Prostate gland (tissue), 2 donors: ENCODE data around the gene HOXB7. TPM values are rescaled to one million over a fixed set of nuclear protein-coding genes. Genes with fewer than 3 reads are reported as not detected.
A peak's percentile ranks its signal among the peaks of the same experiment; 100 is the strongest.

ENCODE experiments used
- DNase-seq: peaks from one replicate; pipeline ENCODE4 v3.0.0-alpha.2; 2019; ENCODE audit warnings: low spot score
- H3K27ac ChIP-seq, 2 donors: fragments of 200-600 bp; sonication (generic); 2 replicates each; pipeline ENCODE4 v1.5.1; 2017 to 2019
- H3K27me3 ChIP-seq: fragments of 200-600 bp; sonication (generic); replicated peaks from 2 replicates; pipeline ENCODE4 v1.5.1; 2019; ENCODE audit not compliant: insufficient read depth
- H3K36me3 ChIP-seq, 2 donors: fragments of 200-600 bp; sonication (generic); 1 replicate in 1 of 2; 2 replicates in 1 of 2; pipeline versions ENCODE4 v1.5.1 to v1.8.1; 2017 to 2019
- H3K4me1 ChIP-seq: fragments of 200-600 bp; sonication (generic); replicated peaks from 2 replicates; pipeline ENCODE4 v1.5.1; 2019
- H3K4me3 ChIP-seq, 2 donors: fragments of 200-600 bp; sonication (generic); 2 replicates each; pipeline ENCODE4 v1.5.1; 2017 to 2019
- H3K9me3 ChIP-seq: fragments of 200-600 bp; sonication (generic); 2 replicates; pipeline ENCODE4 v1.5.1; 2017
- POLR2A ChIP-seq: fragments of 450-650 bp; IDR thresholded peaks from one replicate; pipeline ENCODE4 v1.6.1; 2016; ENCODE audit warnings: antibody characterized with exemption, mild to moderate bottlenecking
- POLR2AphosphoS5 ChIP-seq: sonication (generic); formaldehyde crosslinking; IDR thresholded peaks from one replicate; pipeline ENCODE4 v1.6.1; 2017; ENCODE audit warnings: antibody characterized with exemption
- WGBS: methylation state at CpG from one replicate; pipeline ENCODE4 v1.1.5; 2018; 5-methylcytosine and 5-hydroxymethylcytosine counted together
- intact Hi-C: fragments of 100-400 bp; cut with DNase I; formaldehyde crosslinking; loops from one replicate; pipeline ENCODE4 v1.14.2; 2022
- total RNA-seq, 2 donors: library from RNA; depleted of rRNA; stranded (reverse); fragments of >200 nt; gene quantifications; one replicate each; pipeline ENCODE4 v1.1.0, GENCODE V29; 2016
- TF ChIP-seq, protein P1 (sequence below), 4 experiments: fragments of 200-600 bp in 2 of 4; fragments of 450-650 bp in 2 of 4; sonication (generic) in 2 of 4; IDR thresholded peaks; 1 replicate in 3 of 4; 2 replicates in 1 of 4; pipeline ENCODE4 v1.5.1; 2016 to 2019; ENCODE audit warnings: antibody characterized with exemption in 4 of 4, mild to moderate bottlenecking in 2 of 4, moderate library complexity in 2 of 4

The HOXB7 gene
- total RNA-seq, 2 donors from 2014 or later: 0.73 to 3.4 TPM

DNA sequence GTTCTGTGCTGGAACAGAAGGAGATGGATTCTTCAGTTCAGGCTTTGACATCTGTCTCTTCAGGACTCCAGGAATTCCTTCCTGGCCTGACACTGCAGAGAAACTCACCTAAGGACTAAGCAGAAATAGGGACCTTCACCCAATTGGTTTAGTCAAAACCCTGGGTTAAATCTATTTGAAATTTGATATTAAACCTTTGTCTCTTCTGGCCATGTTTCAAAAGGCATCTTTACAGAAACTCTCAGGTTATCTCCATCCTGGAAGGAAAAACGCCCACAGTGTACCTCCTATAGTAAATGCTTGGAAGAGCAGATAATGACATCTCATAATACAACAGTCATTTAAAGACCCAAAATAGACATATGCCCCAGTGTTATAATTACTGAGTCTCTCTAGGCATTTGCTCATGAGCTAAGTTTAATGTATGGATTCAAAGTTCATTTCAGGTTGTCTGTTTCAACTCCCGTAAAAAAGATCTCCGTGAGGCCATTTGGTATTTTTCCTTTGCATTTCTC lies 27.1 kb downstream of the HOXB7 start:
- peaks cover 43% of the 10 kb centered on the region for H3K27me3 ChIP-seq
- H3K4me3 ChIP-seq: no peak overlapping the region
- 75% methylated on average over 3 of the region's 3 CpGs for WGBS
- no peaks in the 10 kb centered on the region for H3K9me3 ChIP-seq
- H3K36me3 ChIP-seq: no peaks in the 10 kb centered on the region
- no peak for TF ChIP-seq POLR2A
- no peak for DNase-seq
- no peak overlapping the region for H3K27ac ChIP-seq
- intact Hi-C loops: no loop called here
- H3K4me1 ChIP-seq: peaks cover 4% of the 10 kb centered on the region

- 75% methylated on average over 7 of the region's 7 CpGs for WGBS
- H3K9me3 ChIP-seq: no peaks in the 10 kb centered on the region
- DNase-seq: no peak
- H3K4me1 ChIP-seq: peaks cover 4% of the 10 kb centered on the region
- intact Hi-C loops: no loop called here
- TF ChIP-seq, protein P1, sequence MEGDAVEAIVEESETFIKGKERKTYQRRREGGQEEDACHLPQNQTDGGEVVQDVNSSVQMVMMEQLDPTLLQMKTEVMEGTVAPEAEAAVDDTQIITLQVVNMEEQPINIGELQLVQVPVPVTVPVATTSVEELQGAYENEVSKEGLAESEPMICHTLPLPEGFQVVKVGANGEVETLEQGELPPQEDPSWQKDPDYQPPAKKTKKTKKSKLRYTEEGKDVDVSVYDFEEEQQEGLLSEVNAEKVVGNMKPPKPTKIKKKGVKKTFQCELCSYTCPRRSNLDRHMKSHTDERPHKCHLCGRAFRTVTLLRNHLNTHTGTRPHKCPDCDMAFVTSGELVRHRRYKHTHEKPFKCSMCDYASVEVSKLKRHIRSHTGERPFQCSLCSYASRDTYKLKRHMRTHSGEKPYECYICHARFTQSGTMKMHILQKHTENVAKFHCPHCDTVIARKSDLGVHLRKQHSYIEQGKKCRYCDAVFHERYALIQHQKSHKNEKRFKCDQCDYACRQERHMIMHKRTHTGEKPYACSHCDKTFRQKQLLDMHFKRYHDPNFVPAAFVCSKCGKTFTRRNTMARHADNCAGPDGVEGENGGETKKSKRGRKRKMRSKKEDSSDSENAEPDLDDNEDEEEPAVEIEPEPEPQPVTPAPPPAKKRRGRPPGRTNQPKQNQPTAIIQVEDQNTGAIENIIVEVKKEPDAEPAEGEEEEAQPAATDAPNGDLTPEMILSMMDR (IDR thresholded peaks at IDR 0.05): no peak
- TF ChIP-seq POLR2AphosphoS5: no peak
- no peak for TF ChIP-seq POLR2A
- no peak overlapping the region for H3K27ac ChIP-seq
- H3K27me3 ChIP-seq: peaks cover 46% of the 10 kb centered on the region
- H3K4me3 ChIP-seq: no peak overlapping the region
- no peaks in the 10 kb centered on the region for H3K36me3 ChIP-seq
These were observed 28.1 kb downstream of the HOXB7 start for GRCh38 chr17:48582750-48583069.

GRCh38 chr17:48579760-48580554 lies 30.9 kb downstream of the HOXB7 start:
- Histone ChIP-seq H3K36me3 (no peaks in the 10 kb centered on the region), H3K27ac (no peak overlapping the region), H3K9me3 (no peaks in the 10 kb centered on the region), H3K4me1 (no peaks in the 10 kb centered on the region), H3K27me3 (peaks cover 66% of the 10 kb centered on the region), H3K4me3 (no peak overlapping the region)
- DNase-seq: no peak
- no peak for TF ChIP-seq POLR2AphosphoS5
- TF ChIP-seq, protein P1 (IDR thresholded peaks at IDR 0.05): no peak
- no peak for TF ChIP-seq POLR2A
- intact Hi-C loops: no loop called here
- 26% methylated on average over 26 of the region's 26 CpGs for WGBS

- WGBS: 43% methylated on average over 7 of the region's 7 CpGs
- H3K9me3 ChIP-seq: no peaks in the 10 kb centered on the region
- TF ChIP-seq, protein P1 (IDR thresholded peaks at IDR 0.05): no peak
- TF ChIP-seq POLR2A (no peak), POLR2AphosphoS5 (no peak)
- H3K36me3 ChIP-seq: no peaks in the 10 kb centered on the region
- no peak for DNase-seq
- no peak overlapping the region for H3K4me3 ChIP-seq
- no peak overlapping the region for H3K27ac ChIP-seq
- intact Hi-C loops: no loop called here
- H3K4me1 ChIP-seq: no peaks in the 10 kb centered on the region
- peaks cover 69% of the 10 kb centered on the region for H3K27me3 ChIP-seq
These were observed 31.4 kb downstream of the HOXB7 start for GRCh38 chr17:48579471-48579759.

GRCh38 chr17:48578616-48579470 lies 32.0 kb downstream of the HOXB7 start:
- Histone ChIP-seq H3K27ac (no peak overlapping the region), H3K27me3 (peaks cover 73% of the 10 kb centered on the region), H3K4me3 (peak overlapping the region; percentile 14 to 27), H3K36me3 (no peaks in the 10 kb centered on the region), H3K9me3 (no peaks in the 10 kb centered on the region), H3K4me1 (no peaks in the 10 kb centered on the region)
- WGBS: 23% methylated on average over 43 of the region's 43 CpGs
- TF ChIP-seq POLR2A: no peak
- no peak for DNase-seq
- intact Hi-C loops: no loop called here
